ENCODE data around the gene NOTUM.

The NOTUM gene

DNA sequence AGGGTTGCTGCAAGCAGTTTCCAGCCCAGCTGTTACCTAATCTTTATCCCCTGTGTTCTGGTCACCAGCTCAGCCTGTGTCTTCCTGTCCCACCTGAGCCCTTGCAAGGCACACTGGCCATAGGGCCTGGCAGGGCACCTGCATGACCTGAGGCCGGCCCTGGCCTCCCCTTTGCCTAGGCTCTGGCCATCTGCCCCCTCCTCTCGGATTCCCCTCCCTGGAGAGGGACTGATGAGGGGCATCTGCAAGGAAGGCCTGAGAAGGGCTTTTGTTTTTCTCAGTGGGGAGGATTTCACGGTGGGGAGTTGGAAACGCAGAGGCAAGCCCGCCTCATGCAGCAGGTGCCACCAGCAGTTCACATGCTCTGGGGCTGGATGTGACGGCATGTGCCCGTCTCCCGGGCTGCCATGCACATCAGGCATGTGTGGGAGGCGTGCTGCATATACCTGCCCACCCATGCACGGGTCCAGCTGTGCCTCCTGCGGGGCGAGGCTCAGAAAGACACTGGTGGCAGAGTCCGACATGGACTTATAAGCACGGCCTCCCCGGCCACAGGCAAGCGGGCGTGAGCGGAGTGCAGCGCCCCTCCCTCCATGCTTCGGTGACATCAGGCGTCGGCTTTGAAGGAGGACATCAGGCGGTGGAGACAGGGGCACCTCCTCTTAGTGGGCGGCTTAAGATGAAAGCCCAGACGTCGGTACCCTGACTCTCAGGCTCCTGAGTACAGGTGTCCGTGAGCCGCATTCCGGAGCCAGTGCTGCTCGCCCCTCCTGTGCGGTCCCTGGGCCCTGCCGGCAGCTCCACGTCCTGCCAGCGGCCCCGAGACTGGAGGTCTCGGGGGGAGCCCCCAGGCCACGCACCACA is 33.0 kb upstream of the NOTUM start:
- TF ChIP-seq, protein P1, sequence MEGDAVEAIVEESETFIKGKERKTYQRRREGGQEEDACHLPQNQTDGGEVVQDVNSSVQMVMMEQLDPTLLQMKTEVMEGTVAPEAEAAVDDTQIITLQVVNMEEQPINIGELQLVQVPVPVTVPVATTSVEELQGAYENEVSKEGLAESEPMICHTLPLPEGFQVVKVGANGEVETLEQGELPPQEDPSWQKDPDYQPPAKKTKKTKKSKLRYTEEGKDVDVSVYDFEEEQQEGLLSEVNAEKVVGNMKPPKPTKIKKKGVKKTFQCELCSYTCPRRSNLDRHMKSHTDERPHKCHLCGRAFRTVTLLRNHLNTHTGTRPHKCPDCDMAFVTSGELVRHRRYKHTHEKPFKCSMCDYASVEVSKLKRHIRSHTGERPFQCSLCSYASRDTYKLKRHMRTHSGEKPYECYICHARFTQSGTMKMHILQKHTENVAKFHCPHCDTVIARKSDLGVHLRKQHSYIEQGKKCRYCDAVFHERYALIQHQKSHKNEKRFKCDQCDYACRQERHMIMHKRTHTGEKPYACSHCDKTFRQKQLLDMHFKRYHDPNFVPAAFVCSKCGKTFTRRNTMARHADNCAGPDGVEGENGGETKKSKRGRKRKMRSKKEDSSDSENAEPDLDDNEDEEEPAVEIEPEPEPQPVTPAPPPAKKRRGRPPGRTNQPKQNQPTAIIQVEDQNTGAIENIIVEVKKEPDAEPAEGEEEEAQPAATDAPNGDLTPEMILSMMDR (IDR thresholded peaks at IDR 0.05): no peak

DNA sequence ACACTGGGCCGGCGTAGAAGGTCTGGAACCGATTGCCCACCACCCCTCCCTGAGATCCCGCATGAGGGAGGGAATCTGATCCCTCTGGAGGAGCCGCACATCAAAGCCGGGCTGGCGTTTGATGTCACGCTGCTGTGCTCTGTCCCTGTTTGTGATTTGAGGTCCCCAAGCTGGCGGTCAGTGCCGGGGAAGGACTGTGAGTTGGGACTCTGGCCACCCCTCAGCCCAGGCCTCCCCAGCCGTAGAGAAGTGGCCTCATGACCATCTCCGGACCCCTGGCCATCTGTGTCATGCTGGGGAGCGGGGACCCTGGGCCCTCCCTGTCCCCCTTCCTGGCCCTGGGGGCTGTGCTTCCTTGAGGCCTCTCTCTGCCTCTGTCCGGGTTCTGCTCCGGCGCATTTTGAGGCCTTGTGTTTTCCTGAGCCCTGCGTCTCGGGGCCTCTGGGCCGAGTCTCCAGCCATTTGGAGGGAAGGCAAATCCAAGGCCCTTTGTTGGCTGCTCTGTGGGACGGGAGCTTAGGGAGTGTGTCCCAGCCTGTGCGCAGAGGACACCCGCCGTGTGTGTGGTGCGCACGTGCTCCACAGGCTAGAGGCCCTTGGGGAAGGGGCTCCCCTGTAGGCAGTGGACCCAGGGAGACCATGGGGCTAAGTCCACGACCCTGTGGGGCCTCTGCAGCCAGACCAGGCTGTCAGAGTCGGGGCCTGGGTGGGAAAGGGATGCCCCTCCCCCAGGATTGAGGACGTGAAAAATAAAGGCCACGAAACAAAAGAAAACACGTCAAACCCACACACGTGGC is 31.5 kb upstream of the NOTUM start:
- TF ChIP-seq, protein P1 (IDR thresholded peaks at IDR 0.05): no peak

DNA sequence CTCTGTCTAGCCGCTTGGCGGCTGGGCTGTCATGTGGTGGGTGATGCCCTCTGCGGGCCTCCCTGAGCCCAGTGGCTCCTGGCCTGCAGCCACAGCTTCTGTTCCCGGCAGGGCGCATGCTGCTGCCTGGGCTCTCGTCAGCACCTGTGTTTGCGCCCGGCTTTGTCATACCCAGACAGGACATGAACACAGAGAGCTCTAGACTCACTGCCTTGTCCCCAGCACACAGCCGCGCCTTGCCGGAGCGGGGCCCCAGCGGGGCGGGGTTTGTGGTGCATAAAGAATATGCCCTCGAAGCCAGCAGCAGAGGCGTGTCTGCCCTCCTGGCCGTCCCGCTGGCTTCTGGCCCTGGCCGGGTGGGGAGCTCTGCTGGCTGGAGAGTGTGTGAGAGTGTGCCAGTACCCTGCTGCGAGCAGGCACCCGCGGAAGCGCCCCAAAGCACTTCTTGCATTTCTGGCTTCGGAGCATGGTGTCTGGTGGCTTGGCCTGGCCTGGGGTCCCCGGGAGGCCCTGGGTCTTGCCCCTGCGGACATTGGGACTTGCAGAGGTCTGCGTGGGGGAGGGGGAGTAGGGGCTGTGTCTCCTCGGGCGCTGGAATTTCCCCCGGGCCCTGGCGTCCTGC is 30.8 kb upstream of the NOTUM start:
- TF ChIP-seq, protein P1 (IDR thresholded peaks at IDR 0.05): no peak

DNA sequence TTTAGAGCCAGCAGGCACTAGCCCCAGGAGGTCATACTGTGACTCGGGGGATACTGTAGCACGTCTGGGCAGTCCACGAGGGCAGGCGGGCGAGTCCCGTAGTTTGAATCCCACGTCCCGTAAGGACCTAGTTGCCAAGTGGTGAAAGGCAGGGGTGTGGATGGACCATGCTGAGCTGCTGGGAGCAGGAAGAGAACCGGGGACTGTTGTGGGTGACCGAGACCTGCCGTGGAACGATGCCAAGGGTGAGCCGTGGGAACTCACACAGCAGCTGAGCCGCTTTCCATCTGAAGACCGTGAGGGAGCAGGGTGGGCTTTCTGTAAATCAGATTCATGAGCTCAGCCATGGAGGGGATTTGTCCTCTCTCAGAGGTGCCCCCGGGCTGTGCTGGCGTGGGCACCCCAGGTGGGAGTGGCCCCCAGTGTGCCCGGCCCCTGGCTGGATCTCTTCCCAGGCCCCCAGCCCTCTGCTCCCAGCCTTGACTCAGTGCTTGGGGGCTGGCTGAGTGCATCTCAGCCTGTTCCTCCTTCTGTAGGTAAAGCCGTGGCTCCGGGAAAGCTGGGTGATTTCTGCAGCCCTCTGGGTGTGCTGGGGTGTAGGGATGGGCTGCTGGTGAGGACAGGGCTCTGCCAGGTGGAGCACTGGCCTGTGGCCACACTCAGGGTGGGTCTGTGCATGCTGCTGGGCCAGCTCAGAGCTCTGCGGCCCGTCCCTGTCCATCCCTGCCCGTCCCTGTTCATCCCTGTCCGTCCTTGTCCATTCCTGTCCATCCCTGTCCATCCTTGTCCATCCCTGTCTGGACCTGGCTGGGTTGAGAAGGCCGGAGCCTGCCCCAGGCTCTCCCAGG is 30.1 kb upstream of the NOTUM start:
- TF ChIP-seq, protein P1 (IDR thresholded peaks at IDR 0.05): no peak

DNA sequence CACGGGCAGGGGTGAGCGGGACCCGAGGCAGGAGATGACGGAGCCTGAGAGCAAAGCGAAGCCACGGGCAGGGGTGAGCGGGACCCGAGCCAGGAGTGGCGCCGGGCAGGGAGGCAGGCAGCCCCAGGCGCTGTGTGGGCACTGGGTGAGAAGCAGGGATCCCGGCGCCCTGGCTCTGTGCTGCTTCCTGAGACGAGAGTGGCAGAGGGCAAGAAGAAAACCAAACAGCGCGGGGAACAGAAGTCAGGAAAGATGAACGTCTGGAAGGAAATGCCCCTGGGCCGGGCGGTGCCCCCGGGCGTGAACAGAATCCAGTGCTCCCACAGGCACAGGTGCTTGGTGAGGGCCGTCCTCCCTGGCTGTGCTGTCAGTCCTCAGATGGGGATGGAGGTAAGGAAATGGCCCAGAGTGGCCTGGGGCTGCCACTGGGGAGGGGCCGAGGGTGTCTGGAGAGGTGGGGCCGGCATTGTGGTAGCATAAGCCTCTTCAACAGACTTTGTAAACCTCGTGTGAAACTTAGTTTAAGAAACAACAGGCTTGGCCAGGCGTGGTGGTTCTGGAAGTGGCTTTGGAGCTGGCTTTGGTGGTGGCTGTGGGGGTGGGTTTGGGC is 26.3 kb upstream of the NOTUM start:
- TF ChIP-seq, protein P1 (IDR thresholded peaks at IDR 0.05): no peak

DNA sequence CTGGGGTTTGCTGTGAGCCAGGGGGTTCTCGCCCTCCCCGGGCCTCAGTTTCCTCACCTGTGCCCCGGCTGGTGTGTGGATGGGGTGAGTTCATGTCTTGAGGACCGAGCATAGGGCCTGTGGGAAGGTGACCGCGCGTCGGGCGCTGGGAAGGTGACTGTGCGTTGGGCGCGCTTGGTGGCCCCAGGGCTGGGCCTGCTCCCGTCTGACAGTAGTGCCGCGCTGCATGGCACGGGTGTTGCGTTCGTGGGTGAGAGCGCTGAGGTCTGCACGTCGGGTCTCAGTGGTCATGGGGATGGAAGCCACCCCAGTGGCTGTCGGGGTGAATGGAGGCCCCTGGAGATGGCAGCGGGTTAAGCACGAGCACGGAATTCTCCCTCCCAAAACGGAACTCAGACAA is 25.6 kb upstream of the NOTUM start:
- TF ChIP-seq, protein P1 (IDR thresholded peaks at IDR 0.05): no peak

All from LNCAP (cell line).